Caco-2 (cell line): ENCODE measurements around the gene TAF5L. TPM values are rescaled to one million over a fixed set of nuclear protein-coding genes. Genes with fewer than 3 reads are reported as not detected.
"Not testable (repeated sequence)": the region's sequence is repeated elsewhere in the genome, so short reads cannot be mapped to it uniquely, and the experiment has no call there.

ENCODE experiments used
- BruUV-seq: library from RNA; stranded (reverse); fragments of 400-500 nt; replicated peaks from 2 replicates; lab custom pipeline; 2021; lab: Mats Ljungman, UMichigan
- CTCF ChIA-PET: fragments of 300-600 bp; sonication (Branson Sonifier 250); formaldehyde crosslinking; loops from one replicate; lab custom pipeline; 2022; ENCODE audit warnings: antibody characterized with exemption; lab: Charles Lee
- POLR2A ChIA-PET: fragments of 300-600 bp; sonication (Branson Sonifier 250); formaldehyde crosslinking; loops from one replicate; lab custom pipeline; 2022; ENCODE audit warnings: antibody characterized with exemption; lab: Charles Lee
- DNase-seq, 2 experiments: peaks; one replicate each; pipeline versions ENCODE4 v3.0.0 to v3.0.0-alpha.2; 2020 to 2022
- H3K27me3 ChIP-seq: replicated peaks from 2 replicates; pipeline ENCODE4 v1.6.0; 2011; ENCODE audit warnings: low read length; ENCODE audit not compliant: control insufficient read depth, insufficient read depth
- H3K36me3 ChIP-seq: 2 replicates; pipeline ENCODE4 v1.5.1; 2011; ENCODE audit warnings: low read length; ENCODE audit not compliant: control insufficient read depth, insufficient read depth
- H3K4me1 ChIP-seq: fragments of 250-450 bp; sonication (Bioruptor Pico); 2 replicates; pipeline ENCODE4 v1.5.1; 2020; ENCODE audit warnings: mild to moderate bottlenecking
- H3K4me3 ChIP-seq: 2 replicates; pipeline ENCODE4 v1.5.1; 2011; ENCODE audit warnings: low read depth, mild to moderate bottlenecking, control low read depth, low read length
- H3K9me3 ChIP-seq: fragments of 250-450 bp; sonication (Bioruptor Pico); 2 replicates; pipeline ENCODE4 v1.5.1; 2020; ENCODE audit warnings: mild to moderate bottlenecking, moderate library complexity
- H3K27ac Mint-ChIP-seq: one replicate; pipeline ENCODE4 v1.8.0; 2022; ENCODE audit warnings: mixed read lengths; ENCODE audit not compliant: unreplicated experiment
- H3K27me3 Mint-ChIP-seq: one replicate; pipeline ENCODE4 v1.8.0; 2022; ENCODE audit warnings: mixed read lengths; ENCODE audit not compliant: insufficient read depth, unreplicated experiment
- H3K36me3 Mint-ChIP-seq: one replicate; pipeline ENCODE4 v1.8.0; 2022; ENCODE audit warnings: mild to moderate bottlenecking, mixed read lengths; ENCODE audit not compliant: insufficient read depth, unreplicated experiment
- H3K4me1 Mint-ChIP-seq: one replicate; pipeline ENCODE4 v1.8.0; 2022; ENCODE audit warnings: low read depth, mixed read lengths; ENCODE audit not compliant: unreplicated experiment
- H3K4me3 Mint-ChIP-seq: one replicate; pipeline ENCODE4 v1.8.0; 2022; ENCODE audit warnings: mild to moderate bottlenecking, moderate library complexity, mixed read lengths; ENCODE audit not compliant: unreplicated experiment
- H3K9me3 Mint-ChIP-seq: one replicate; pipeline ENCODE4 v1.8.0; 2022; ENCODE audit warnings: mixed read lengths; ENCODE audit not compliant: unreplicated experiment
- intact Hi-C: fragments of 100-400 bp; cut with micrococcal nuclease; formaldehyde crosslinking; loops from one replicate; pipeline ENCODE4 v1.10.0; 2022; ENCODE audit not compliant: unreplicated experiment
- total RNA-seq: library from RNA; stranded (reverse); gene quantifications from 2 replicates; pipeline ENCODE4 v1.2.3, GENCODE V29; 2022
- TF ChIP-seq, protein P1 (sequence below), 2 experiments: fragments of 200-600 bp in 1 of 2; IDR thresholded peaks; 1 replicate in 1 of 2; 2 replicates in 1 of 2; pipeline versions ENCODE4 v1.5.1 to v1.8.0; 2011 to 2022; ENCODE audit warnings: antibody characterized with exemption in 1 of 2, control low read depth in 1 of 2, inconsistent platforms in 1 of 2, low read depth in 1 of 2, low read length in 1 of 2, mild to moderate bottlenecking in 1 of 2, moderate library complexity in 1 of 2; ENCODE audit not compliant: insufficient read depth in 1 of 2, severe bottlenecking in 1 of 2, unreplicated experiment in 1 of 2

The TAF5L gene
- total RNA-seq, 1 experiment from 2014 or later = 23.8 TPM

DNA sequence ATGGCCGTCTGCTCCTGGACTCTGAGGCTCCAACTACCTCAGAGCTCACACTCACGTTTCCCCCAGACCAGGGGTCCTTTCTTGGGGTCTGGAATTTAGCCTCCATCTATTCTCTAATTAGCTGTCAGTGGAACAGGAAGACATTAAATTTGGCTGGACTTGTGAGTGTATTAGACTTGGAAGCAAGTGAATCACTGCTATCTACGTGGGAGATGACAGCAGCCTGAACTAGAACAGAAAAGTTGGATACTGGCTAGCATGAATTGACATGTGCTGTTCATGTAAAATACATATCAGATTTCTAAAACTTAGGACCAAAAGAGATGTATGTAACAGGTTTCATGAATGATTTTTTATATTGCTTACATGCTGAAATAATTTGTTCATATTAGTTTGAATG lies 28.0 kb downstream of the TAF5L start:
- H3K9me3 Mint-ChIP-seq = no peaks in the 10 kb centered on the region
- no peak overlapping the region for H3K4me3 ChIP-seq
- POLR2A ChIA-PET = no interaction called here
- no peak overlapping the region for H3K27ac Mint-ChIP-seq
- H3K4me3 Mint-ChIP-seq = no peak overlapping the region
- TF ChIP-seq, protein P1, sequence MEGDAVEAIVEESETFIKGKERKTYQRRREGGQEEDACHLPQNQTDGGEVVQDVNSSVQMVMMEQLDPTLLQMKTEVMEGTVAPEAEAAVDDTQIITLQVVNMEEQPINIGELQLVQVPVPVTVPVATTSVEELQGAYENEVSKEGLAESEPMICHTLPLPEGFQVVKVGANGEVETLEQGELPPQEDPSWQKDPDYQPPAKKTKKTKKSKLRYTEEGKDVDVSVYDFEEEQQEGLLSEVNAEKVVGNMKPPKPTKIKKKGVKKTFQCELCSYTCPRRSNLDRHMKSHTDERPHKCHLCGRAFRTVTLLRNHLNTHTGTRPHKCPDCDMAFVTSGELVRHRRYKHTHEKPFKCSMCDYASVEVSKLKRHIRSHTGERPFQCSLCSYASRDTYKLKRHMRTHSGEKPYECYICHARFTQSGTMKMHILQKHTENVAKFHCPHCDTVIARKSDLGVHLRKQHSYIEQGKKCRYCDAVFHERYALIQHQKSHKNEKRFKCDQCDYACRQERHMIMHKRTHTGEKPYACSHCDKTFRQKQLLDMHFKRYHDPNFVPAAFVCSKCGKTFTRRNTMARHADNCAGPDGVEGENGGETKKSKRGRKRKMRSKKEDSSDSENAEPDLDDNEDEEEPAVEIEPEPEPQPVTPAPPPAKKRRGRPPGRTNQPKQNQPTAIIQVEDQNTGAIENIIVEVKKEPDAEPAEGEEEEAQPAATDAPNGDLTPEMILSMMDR (IDR thresholded peaks at IDR 0.05; ENCODE audit: insufficient read depth in 1 of 2, low read depth in 1 of 2, low read length in 1 of 2, severe bottlenecking in 1 of 2, unreplicated experiment in 1 of 2) = no peak
- no peaks in the 10 kb centered on the region for H3K9me3 ChIP-seq
- no peaks in the 10 kb centered on the region for H3K36me3 ChIP-seq
- CTCF ChIA-PET = no interaction called here
- BruUV-seq = no TSS peak
- DNase-seq = no peak
- H3K27me3 Mint-ChIP-seq = no peaks in the 10 kb centered on the region
- no peaks in the 10 kb centered on the region for H3K27me3 ChIP-seq
- H3K36me3 Mint-ChIP-seq = peaks cover 28% of the 10 kb centered on the region
- H3K4me1 Mint-ChIP-seq = no peaks in the 10 kb centered on the region
- intact Hi-C loops = no loop called here
- H3K4me1 ChIP-seq = no peaks in the 10 kb centered on the region

DNA sequence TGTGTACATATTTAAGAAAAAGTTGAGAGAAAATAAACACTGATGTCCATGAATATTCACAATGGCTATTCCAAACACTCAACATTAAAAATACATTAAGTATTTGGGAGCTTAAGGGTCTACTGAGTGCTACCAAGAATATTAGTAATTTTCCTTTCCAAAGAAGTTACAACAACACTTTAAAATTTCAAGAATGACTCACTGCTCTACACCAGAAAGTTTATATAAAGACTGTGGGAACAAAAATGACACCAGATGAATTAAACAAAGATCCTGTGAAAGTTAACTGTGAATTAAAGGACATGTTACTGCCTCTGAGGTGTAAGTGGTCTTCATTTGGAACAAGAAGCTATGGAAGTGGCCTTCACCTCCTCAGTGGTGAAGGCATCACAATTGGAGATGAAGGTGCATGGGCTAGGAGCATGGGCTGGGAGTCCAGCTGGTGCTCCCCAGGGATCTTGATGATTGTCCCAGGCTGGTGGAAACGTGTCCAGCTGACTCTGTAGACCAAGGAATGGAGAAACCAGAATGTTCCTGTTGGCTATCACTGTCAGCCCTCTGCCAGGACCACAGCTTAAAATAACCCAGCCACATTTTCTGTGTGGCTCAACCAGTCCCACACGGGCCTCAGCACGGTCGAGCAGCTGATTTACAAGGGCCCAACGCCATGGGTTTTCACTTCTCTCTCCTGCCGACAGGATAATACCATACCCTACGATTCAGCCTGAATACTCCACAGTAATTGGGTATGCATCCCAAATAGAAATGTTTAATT lies 28.8 kb downstream of the TAF5L start:
- Mint-ChIP-seq H3K36me3 (peaks cover 22% of the 10 kb centered on the region), H3K4me3 (no peak overlapping the region), H3K4me1 (no peaks in the 10 kb centered on the region), H3K9me3 (no peaks in the 10 kb centered on the region), H3K27ac (no peak overlapping the region), H3K27me3 (no peaks in the 10 kb centered on the region)
- H3K4me3 ChIP-seq = no peak overlapping the region
- no peak for DNase-seq
- H3K4me1 ChIP-seq = no peaks in the 10 kb centered on the region
- ChIA-PET CTCF (interaction anchor here (0.6 kb wide), 1 partner anchor 506 kb away, joined by 4 read pairs; no protein-coding TSS in a partner anchor), POLR2A (no interaction called here)
- H3K36me3 ChIP-seq = no peaks in the 10 kb centered on the region
- no peaks in the 10 kb centered on the region for H3K27me3 ChIP-seq
- H3K9me3 ChIP-seq = no peaks in the 10 kb centered on the region
- TF ChIP-seq, protein P1 (IDR thresholded peaks at IDR 0.05; ENCODE audit: insufficient read depth in 1 of 2, low read depth in 1 of 2, low read length in 1 of 2, severe bottlenecking in 1 of 2, unreplicated experiment in 1 of 2) = no peak
- no TSS peak for BruUV-seq
- intact Hi-C loops = no loop called here

DNA sequence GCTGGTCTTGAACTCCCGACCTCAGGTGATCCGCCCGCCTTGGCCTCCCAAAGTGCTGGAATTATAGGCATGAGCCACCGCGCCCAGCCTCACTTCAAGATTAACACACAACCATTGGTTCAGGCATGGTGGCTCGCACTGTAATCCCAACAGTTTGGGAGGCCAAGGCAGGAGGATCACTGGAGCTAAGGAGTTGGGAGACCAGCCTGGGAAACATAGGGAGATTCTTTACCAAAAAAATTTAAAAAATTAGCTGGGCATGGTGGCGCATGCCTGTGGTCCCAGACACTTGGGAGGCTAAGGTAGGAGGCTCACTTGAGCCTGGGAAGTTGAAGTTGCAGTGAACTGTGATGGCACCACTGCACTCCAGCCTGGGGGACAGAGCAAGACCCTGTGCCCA lies 30.0 kb downstream of the TAF5L start:
- H3K4me1 Mint-ChIP-seq, H3K4me3 ChIP-seq, intact Hi-C loops, H3K27ac Mint-ChIP-seq, H3K36me3 ChIP-seq, CTCF ChIA-PET, H3K4me3 Mint-ChIP-seq, H3K9me3 ChIP-seq, POLR2A ChIA-PET, H3K27me3 Mint-ChIP-seq, H3K27me3 ChIP-seq, DNase-seq, H3K4me1 ChIP-seq, H3K9me3 Mint-ChIP-seq, BruUV-seq: not testable (repeated sequence)
- H3K36me3 Mint-ChIP-seq = peaks cover 14% of the 10 kb centered on the region
